ENCODE measurements around the gene CFC1.
"Not testable (repeated sequence)": the region's sequence is repeated elsewhere in the genome, so short reads cannot be mapped to it uniquely, and the experiment has no call there.

CFC1 gene

DNA sequence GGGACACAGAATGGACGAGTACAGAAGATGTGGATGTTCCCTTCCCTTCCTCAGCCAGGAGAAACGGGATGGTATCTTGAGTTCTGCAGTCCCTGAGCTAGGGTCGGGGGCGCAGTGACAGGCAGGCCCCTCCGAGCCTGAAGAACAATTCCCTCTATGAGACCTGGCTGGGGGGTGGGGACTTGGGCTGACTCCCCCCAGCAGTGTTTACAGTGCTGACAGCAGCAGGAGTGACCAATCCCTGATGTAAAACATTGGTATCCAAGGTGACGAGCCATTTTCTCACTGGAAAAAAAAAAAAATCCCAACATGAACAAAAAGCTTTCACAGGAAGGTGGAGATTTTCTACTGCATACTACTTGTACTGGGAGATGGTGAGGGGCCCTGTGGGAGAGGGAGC is at the start of gene CFC1:
Gene CFC1 (minus strand): TSS at position 183 of the 400 bp plus-strand sequence. CDS start 288 bp downstream, outside the sequence.
- DNase-seq: not testable (repeated sequence)

DNA sequence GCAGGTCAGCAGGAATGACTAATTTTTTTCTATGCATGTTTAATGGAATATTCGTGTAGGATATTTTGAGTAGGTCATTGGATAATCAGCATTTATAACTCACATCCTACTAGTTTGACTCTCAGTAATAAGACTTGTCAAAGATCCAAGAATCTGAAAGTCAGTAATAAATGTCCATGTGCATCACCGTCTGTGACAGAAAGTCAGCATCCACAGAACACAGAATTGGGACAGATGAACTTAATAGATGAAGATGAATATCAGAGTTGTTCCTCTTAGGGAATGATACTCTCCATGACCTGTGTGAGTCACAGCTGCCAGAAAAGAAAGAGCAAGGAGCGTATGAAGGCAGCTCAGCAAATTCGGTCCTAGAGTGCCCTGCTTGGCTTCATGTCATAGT is 42.3 kb upstream of the CFC1 start:
- not testable (repeated sequence) for DNase-seq

DNA sequence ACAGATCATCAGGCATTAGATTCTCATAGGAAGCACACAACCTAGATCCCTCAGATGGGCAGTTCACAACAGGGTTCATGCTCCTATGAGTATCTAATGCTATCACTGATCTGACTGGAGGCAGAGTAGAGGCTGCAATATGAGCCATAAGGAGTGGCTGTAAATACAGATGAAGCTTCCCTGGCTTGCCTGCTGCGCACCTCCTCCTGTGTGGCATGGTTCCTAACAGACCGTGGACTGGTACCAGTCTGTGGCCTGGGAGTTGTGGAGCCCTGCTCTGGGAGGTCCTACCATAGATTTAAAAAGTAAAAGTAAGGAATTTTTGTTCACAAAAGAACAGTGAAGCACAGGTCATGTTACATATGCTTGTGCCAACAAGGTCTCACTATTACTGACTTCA is 39.6 kb upstream of the CFC1 start:
- DNase-seq: not testable (repeated sequence)

DNA sequence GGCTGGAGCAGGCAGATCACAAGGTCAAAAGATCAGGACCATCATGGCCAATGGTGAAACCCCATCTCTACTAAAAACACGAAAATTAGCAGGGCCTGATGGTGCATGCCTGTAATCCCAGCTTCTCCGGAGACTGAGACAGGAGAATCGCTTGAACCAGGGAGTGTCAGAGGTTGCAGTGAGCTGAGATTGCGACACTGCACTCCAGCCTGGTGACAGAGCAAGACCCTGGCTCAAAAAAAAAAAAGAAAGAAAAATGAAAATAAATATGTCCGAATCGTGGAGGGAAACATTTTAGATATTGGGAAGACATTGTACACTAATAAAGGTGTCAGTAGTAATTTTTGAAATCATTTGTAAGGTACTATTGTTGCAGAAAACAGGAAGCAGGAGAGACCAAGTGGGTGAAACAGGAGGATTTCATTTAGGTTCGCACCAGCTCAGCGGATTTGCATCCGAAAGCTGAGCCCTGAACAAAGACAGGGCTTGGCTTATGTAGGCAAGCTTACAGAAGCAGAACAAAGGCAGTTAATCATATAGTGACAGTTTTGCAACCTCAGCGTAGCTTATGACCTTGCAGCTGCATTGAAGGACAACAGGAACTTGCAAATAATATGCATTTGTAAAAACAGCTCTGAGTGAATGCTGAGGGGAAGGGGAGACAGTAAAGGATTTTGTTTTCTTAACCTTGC is 29.6 kb upstream of the CFC1 start:
- DNase-seq: not testable (repeated sequence)

DNA sequence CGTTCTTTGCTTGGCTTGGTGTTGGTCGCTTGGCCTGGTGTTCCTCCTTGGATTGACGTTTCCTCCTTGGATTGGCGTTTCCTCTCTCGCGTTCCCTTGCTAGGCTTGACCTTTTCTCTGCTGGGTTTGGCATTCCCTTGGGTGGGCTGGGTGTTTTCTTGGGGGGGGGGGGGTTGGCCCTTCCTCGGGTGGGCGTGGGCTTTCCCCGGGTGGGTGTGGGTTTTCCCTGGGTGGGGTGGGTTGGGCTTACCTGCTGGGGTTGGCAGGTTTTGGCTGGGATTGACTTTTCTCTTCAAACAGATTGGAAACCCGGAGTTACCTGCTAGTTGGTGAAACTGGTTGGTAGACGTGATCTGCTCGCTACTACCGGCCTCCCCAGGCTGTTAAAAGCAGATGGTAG is 11.8 kb upstream of the CFC1 start, which contains the start of gene POTEJ:
Gene POTEJ (plus strand): TSS at position 301 of the 400 bp plus-strand sequence. CDS start 93 bp downstream, at position 394.
- DNase-seq: not testable (repeated sequence)

DNA sequence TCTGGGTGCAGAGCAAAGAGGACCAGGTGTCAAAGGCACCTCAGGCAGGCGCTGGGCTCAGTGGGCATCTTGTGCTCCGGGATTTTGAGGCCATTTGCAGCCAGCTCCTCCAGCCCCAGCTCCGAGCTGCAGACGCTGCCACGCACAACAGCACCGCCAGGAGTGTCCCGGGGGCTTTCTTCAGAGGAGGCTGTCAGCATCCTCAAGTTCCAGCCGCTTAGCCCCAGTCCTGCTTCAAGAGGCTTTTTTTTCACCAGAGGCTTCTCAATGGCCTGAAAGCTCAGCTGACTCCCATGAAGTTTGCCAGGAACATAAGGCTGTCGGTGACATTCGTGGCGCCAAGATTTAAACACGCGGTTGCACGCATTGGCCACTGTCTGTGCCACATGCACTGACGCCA is 11.1 kb upstream of the CFC1 start:
- not testable (repeated sequence) for DNase-seq

DNA sequence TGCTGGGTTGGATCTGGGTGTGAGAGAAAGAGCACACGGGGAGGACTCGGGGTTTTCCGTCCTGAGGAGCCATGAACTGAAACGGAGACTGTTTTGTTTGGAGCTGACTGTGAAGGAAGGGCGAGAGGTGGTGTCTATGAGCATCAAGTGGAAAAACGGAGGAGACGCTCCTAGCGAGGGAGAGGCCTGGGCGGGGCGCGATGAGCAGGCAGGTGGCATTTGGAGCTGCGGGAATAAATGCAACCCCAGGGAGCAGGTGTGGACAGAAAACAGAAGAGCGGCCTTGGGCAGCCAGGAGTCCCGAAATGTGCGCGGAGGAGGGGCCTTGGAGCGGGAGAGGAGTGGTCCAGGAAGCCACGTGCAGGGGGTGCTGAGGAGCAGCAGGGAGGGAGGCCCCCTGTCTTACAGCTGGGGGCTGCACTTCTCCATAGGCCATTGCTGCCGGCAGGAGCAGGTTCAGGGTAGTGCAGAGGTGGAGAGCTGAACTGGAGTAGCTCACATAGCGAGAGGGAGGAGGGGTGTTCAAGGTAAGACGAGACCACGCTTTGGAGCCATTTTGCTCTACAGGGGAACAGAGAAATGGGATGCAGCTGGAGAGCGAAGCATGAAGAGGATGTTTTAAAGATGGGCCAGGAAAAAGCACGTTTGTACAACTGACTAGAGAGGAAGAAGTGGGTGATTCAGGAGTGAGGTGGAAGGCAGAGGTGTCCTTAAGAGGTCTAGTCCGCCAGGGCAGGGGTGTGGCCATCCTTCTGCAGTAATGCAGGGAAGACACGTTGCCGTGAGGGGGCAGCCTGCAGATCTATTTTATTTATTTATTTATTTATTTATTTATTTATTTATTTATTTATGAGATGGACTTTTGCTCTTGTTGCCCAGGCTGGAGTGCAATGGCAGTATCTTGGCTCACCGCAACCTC is 9.9 kb upstream of the CFC1 start:
- DNase-seq: not testable (repeated sequence)

DNA sequence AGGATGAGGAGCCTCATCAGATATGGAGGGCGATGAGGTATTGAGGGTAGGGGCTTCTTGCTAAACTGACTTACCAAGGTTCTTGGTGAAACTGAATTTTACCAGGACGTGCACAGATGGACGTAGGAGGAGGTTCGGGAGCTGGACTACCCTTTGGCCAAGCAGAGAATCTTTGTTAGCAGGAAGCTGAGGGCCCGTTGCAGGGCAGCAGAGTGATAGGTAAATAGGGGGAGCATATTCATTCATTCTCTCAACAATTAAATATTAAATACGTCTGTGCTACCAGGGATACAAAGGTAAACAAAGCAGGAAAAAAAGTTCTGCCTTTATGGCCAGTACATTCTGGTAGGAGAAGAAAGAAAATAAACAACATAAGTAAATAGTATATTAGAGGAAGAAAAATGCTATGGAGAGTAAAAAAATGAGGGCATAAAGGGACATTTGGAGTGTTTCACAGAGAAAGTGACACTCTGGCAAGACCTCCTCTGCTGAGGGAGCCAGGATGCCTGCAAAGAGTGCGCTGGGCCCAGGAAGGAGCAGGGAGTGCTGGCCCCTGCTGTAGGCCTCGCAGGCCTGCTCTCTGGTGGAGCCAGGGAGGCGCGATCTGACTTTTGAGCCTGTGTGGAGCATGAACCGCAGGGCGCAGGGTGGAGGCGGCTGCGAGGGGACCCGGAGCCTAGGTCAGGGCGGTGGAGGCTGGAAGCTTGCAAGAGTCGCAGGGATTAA is 9.1 kb upstream of the CFC1 start:
- DNase-seq: not testable (repeated sequence)

DNA sequence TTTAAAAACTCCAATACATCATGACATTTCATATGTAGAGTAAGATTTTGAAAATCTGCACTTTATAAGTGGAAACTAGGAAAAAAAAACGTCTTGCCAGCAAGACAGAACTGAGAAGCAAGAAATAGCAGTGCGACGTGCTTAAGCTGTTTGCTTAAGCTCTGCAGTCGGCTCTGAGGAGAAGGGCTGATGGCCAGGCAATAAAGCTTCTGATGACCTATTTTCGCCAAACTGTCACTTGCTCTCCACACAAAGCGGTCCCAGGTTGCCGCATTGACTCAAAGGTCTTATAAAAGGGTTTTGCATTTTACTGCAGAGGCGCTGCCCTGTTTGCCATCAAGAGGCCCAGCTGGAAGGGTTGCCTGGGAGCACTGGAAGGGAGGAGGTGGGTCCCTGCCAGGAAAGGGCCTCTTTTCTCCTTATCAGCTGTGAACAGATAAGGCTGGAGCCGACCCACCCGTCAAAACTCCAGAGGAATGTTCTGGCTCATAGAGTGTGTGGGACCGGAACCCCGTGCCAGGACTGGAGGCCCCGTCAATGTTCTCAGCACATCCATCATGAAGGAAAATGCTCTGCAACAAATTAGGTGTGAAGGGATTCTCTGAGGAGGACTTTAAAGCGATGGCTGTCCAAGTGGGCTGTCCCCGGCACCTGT is 2.4 kb upstream of the CFC1 start:
- DNase-seq: not testable (repeated sequence)

DNA sequence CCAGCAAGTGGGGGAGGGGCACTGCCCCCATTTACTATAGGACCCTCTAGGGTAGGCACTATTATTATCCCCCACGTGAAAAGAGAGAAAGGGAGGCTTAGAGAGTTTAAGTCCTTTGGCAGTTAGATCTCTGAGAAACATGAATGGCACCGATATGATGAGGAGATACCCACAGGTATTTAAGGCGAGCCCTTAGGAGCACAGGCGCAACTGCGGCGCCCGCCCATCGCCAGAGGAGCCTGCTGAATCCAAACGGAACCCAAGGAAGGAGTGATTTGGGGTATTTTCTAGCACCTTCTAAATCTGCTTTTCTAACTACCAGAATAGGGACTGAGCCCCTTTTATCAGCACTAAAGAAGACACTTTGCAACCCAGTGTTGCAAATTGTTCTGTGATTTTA is 551 bp upstream of the CFC1 start:
- DNase-seq: not testable (repeated sequence)

DNA sequence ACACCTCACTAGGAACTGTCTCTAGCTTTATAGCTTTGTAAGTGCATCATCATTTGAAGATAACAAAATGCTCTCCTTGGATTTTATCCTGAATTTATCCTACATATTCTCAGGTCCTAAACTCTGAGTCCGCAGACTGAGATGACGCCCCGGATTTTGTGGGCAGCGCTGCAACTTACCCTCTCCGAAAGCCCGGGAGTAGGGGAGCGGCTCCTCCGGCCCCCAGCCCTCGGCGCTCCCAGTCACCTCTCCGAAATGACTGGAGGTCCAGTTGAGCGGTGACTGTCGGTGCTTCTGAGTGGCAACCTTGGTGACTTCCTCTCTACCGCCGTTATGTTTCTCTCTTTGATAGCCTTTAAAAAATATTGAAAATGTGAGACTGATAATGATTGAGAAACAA is 912 bp downstream of the CFC1 start:
- not testable (repeated sequence) for DNase-seq

DNA sequence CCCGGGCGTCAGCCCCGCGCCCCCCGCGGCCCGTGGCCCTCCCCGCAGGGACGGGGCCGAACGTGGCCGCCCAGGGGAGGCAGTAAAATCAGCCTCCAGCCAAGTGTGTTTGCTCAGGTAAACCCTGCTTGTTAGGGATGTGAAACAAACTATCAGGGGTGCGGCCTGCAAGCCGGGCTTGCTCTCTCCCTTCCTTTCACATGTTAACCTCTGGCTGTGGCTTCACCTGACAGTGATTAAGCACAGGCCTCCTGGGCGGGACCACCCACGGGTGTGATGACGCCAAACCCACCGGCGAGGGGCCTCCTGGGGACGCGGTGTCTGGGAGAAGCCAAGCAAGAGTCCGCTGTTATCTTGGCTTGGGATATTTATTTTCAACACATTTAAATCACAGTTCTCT is 1.4 kb downstream of the CFC1 start:
- DNase-seq: not testable (repeated sequence)

DNA sequence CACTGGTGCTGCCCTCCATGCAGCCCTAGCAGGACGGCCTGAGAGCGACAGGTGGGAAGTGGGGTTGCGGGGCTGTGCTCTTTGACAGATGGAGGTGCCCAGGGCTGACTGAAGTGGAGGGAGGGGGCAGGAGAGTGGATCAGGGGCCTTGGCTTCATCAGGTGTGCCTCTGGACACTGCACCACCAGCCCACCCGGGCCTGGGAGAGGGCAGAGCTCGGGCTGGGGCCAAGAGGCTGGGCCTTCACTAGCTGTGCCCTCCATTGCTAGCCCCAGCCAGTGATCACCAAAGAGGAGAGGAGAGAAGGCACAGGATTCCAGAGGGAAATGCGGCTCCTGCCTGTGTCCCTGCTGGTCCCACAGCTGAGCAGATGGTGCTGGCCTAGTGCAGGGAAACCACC is 2.6 kb downstream of the CFC1 start:
- DNase-seq: not testable (repeated sequence)

DNA sequence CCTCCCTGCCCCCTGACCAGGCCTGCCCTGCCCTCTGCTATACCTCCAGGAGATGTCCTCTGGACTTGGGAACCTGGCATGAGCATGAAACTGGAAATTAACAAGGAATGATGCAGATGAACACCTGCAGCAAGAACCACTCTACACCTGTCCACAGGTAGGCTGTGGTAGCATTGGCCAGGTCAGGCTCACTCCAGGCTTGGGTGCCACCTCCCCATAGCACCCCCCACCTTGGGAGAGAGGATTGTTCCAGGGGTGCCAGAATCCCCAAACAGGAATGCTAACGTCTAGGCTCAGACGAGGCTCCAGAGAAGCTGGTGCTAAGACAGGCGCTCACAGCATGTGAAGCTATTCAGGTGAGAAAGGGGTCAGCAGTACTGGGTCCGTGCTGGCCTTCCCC is 5.4 kb downstream of the CFC1 start:
- DNase-seq: not testable (repeated sequence)

DNA sequence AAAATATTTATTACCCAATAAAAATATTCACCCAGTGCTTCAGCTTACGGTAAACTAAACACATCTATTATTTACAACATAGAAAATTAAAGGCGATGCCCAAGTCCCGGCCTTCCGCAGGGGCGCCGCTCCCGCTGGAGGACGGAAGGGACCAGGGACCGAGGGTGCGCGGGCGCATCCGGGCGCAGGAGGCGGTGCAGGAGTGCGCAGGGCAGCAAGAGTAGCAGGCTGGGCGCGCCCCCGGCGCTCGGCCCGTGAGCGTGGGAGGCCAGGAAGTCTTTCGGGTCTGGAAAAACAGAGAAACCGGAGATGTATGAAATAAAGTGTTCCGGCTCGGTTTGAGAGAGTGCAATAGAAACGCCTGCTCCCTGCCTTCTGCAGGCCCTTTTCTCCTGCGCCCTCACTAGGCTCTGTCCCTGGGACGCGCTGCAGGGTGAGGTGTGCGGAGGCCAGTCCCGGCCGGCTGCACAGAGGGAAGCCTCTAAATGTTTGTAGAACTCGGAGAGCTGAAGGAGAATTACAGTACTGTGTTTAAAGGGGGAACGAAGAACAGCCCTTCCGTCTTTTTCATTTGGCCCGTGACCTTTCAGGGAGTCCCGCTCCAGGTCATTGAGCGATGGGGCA is 6.5 kb downstream of the CFC1 start:
- DNase-seq: not testable (repeated sequence)

DNA sequence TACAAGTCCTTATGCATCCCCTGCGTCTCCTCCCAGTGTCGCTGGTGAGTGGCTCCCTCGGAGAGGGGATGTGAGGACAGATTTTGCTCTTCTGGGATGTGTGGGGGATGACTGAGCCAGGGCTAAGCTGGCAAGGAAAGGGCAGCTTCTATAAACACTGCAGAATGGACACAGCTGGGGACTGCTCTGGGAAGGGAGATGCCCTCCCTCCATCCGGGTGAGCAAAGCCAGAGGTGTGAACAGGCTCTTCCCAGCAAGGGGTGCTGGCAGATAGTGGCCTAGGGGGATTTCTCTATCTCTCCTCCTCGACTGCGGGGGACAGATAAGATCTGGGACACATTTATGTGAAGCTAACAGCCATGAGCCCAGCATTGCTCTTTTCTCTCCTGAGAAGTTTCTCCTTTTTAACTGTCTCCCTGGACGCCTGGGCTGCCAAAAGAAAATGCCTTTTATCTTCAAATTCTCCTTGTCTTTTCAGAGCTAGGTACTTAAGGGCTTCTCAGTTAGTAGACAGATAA is 8.5 kb downstream of the CFC1 start:
- DNase-seq: not testable (repeated sequence)

DNA sequence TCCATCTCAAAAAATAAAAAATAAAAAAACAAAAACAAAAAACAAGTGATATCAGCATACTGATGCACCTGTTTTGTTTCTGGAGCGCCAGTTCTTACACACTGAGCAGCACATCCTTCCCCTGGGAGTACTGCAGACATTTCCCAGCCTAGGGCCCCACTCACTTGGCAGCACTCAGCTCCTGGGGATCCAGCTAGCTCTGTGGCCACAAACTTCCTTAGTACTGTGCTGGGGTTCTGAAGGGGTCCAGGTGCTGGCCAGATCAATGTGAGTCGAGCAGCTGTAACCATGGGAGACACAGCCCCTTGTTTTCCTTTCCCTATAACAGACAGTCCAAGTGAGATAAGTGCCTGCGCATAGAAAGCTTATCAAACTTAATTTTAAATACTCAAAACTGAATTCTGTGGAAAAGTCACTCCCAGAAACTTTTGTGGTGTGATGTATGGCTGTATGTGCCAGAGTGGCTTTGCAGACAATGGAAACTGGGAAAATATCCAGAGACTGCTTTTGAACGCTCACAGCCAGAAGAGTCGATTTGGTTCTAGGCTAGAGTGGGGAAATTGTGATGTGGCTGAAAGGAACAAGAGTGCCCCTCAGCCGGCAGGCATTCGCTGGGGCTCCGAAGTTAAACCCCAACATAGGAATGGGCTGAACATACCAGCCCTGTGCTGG is 9.1 kb downstream of the CFC1 start:
- not testable (repeated sequence) for DNase-seq

DNA sequence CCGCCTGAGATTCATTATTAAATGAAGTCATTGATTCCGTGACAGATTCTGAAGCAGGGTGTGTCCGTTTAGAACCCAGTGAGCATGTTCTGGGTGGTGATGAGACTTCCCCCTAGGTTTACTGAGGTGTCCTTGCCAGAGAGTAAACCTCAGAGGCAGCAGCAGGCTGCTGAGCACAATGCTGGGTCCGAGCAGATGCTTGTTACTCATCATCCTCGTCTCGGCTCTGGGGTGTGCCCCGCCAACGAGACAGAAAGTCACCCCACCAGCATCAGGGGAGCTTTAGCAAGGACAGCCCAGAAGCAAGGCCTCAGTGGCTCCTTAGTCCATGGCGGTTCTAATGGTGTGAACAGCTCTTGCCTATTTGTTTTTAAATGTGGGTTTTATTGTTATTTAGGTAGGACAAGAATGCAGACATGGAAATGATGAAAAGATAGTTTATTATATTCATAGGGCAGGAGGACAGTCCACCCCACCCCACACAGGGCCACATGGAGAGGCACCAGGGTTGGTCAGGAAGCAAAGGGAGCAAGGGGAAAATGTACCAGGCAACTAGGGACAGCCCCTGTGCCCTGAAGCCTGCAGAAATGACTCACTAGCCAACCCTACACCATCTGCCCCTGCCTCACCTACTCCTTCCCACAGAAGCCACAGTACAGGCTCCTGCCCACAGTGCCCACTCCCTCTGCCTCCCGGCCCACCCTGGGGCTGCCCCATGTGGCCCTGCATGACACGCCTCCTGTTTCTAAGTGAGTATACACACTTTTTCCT is 10.5 kb downstream of the CFC1 start:
- DNase-seq: not testable (repeated sequence)

DNA sequence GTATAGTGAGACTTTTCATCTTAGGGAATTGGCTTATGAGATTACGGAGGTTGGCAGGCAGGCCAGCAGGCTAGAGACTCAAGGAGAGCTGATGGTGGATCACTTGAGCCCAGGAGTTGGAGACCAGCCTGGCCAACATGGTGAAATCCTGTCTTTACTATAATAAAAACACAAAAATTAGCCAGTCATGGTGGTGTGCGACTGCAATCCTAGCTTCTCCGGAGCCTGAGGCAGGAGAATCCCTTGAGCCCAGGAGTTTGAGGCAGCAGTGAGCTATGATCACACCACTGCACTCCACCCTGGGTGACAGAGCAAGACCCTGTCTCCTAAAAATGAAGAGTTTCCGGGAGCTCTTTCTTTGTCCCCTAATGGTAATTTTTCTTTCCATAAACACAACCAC is 14.6 kb downstream of the CFC1 start:
- DNase-seq: not testable (repeated sequence)

DNA sequence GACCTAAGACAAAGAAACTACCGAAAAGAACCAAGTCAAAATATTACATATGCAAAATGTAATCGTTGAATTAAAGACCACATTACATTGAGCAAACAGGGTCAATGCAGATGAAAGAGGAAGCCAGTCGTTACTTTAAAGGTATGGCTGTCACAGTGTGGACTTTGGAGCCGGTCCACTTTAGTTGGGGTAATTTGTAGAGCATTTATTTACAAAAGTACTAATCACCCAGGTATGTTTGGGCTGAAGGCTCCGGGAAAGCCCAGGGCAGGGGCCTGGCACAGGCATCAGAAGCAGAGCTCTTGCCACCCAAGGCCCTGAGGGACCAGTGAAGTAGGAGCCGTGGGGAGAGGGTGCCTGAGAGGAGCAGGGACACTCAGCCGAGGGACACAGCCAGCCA is 15.8 kb downstream of the CFC1 start:
- DNase-seq: not testable (repeated sequence)
